Measurements from ENCODE around the gene NFKB2. TPM values are rescaled to one million over a fixed set of nuclear protein-coding genes. Genes with fewer than 3 reads are reported as not detected.

Gene NFKB2
- total RNA-seq, 2 experiments from 2014 or later, result 241 to 242 TPM

Small RNAs within 50 kb of the gene (microRNA-seq; reads per million reads assigned to microRNA genes)
- gene MIR146B (ENCODE audit: borderline microRNAs expressed, borderline number of aligned reads, borderline replicate concordance), result 5,123 reads per million, percentile 94 among the genes with 10 or more reads in this experiment

Other genes starting within 250 kb of the NFKB2 start
- 100 to 1,000 TPM; 165 to 168 TPM for gene NOLC1, start 243.3 kb upstream of the NFKB2 start, total RNA-seq
- under 1 TPM; 0.21 to 0.56 TPM for gene ELOVL3, start 169.4 kb upstream of the NFKB2 start, total RNA-seq
- gene PITX3, start 154.2 kb upstream of the NFKB2 start, total RNA-seq, result 1 to 10 TPM; 1.1 to 1.4 TPM
- 10 to 100 TPM; 42.2 to 44.0 TPM for gene GBF1, start 150.2 kb upstream of the NFKB2 start, total RNA-seq
- 1 to 10 TPM; 4.2 to 4.4 TPM for gene PSD, start 23.1 kb downstream of the NFKB2 start, total RNA-seq
- gene FBXL15, start 25.1 kb downstream of the NFKB2 start, total RNA-seq, result 10 to 100 TPM; 10.8 to 11.4 TPM
- 10 to 100 TPM; 68.6 to 68.9 TPM for gene CUEDC2, start 36.9 kb downstream of the NFKB2 start, total RNA-seq
- gene C10orf95, start 55.8 kb downstream of the NFKB2 start, total RNA-seq, result under 1 TPM; 0.19 to 0.48 TPM
- 10 to 100 TPM; 56.9 to 62.2 TPM for gene ACTR1A, start 107.0 kb downstream of the NFKB2 start, total RNA-seq
- gene SUFU, start 108.3 kb downstream of the NFKB2 start, total RNA-seq, result 1 to 10 TPM; 8.2 to 10.0 TPM
- gene TRIM8, start 248.8 kb downstream of the NFKB2 start, total RNA-seq, result 10 to 100 TPM; 46.8 to 50.3 TPM